ENCODE measurements around the gene LECT2. TPM values are rescaled to one million over a fixed set of nuclear protein-coding genes. Genes with fewer than 3 reads are reported as not detected.

LECT2 gene
- total RNA-seq, 1 donor from 2014 or later: not detected

DNA sequence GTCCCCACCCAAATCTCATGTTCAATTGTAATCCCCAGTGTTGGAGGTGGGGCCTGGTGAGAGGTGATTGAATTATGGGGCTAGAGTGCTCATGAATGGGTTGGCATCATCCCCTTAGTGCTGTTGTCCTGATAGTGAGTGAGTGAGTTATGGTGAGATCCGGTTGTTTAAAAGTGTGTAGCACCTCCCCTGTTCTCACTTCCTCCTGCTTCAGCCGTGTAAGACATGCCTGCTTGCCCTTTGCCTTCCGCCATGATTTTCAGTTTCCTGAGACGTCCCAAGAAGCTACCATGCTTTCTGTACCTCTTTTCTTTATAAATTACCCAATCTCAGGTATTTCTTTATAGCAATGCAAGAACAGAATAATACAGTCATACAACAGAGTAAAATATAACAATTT, 742 bp upstream of the LECT2 start:
- H3K4me1 Mint-ChIP-seq (ENCODE audit: low read depth, unreplicated experiment): no peaks in the 10 kb centered on the region
- TF ChIP-seq, protein P1, sequence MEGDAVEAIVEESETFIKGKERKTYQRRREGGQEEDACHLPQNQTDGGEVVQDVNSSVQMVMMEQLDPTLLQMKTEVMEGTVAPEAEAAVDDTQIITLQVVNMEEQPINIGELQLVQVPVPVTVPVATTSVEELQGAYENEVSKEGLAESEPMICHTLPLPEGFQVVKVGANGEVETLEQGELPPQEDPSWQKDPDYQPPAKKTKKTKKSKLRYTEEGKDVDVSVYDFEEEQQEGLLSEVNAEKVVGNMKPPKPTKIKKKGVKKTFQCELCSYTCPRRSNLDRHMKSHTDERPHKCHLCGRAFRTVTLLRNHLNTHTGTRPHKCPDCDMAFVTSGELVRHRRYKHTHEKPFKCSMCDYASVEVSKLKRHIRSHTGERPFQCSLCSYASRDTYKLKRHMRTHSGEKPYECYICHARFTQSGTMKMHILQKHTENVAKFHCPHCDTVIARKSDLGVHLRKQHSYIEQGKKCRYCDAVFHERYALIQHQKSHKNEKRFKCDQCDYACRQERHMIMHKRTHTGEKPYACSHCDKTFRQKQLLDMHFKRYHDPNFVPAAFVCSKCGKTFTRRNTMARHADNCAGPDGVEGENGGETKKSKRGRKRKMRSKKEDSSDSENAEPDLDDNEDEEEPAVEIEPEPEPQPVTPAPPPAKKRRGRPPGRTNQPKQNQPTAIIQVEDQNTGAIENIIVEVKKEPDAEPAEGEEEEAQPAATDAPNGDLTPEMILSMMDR (IDR thresholded peaks at IDR 0.05; ENCODE audit: partially characterized antibody, unreplicated experiment): no peak
- H3K27ac Mint-ChIP-seq (ENCODE audit: unreplicated experiment): no peak overlapping the region
- H3K36me3 Mint-ChIP-seq (ENCODE audit: unreplicated experiment): no peaks in the 10 kb centered on the region
- H3K9me3 Mint-ChIP-seq (ENCODE audit: unreplicated experiment): no peaks in the 10 kb centered on the region
- no peaks in the 10 kb centered on the region for H3K27me3 Mint-ChIP-seq (ENCODE audit: unreplicated experiment)
- H3K4me3 Mint-ChIP-seq (ENCODE audit: unreplicated experiment): no peak overlapping the region
- no peak for DNase-seq

DNA sequence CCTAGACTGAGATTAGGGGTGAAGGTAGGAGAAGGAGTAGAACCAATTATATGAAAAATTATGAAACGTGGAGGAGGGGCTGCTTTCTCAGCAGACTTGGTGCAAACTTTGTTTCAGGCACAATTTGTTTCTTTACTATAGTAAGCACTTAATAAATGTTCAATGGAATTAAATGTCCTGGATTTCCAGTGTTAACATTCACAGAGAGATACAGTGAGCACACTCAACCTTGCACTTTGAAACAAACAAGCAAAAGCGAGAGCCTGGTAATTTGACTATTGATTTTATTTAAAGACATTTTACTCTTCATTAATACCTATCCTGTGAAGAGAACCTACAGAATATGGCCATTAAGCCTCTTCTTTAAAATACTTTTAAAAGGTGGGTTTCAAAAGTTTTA, 933 bp downstream of the LECT2 start:
- no peaks in the 10 kb centered on the region for H3K4me1 Mint-ChIP-seq (ENCODE audit: low read depth, unreplicated experiment)
- DNase-seq: no peak
- no peaks in the 10 kb centered on the region for H3K9me3 Mint-ChIP-seq (ENCODE audit: unreplicated experiment)
- no peaks in the 10 kb centered on the region for H3K27me3 Mint-ChIP-seq (ENCODE audit: unreplicated experiment)
- H3K27ac Mint-ChIP-seq (ENCODE audit: unreplicated experiment): no peak overlapping the region
- H3K4me3 Mint-ChIP-seq (ENCODE audit: unreplicated experiment): no peak overlapping the region
- TF ChIP-seq, protein P1 (IDR thresholded peaks at IDR 0.05; ENCODE audit: partially characterized antibody, unreplicated experiment): no peak
- no peaks in the 10 kb centered on the region for H3K36me3 Mint-ChIP-seq (ENCODE audit: unreplicated experiment)

- TF ChIP-seq, protein P1 (IDR thresholded peaks at IDR 0.05; ENCODE audit: partially characterized antibody, unreplicated experiment): no peak
- H3K4me1 Mint-ChIP-seq (ENCODE audit: low read depth, unreplicated experiment): no peaks in the 10 kb centered on the region
Observed at GRCh38 chr5:135952683-135953082, 2.1 kb downstream of the LECT2 start.

DNA sequence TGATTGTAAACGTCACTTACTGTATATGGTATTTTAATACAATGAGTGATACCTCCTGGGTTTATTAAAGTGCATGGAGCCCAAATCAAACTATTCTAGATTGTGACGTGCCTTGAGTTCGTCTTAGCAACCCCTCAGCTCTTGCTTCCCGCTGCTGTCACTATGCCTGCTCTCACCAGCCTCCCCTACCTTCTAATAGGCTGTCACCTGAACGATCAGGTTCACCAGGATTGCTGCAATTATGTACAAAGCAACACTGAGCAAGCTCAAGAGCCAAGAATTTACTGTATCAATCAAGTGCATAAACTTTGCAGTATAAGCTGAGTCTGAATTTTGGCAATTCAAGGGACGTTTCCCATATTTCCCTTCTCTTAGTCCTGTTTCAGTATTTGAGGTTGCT, 3.0 kb downstream of the LECT2 start:
- H3K27me3 Mint-ChIP-seq (ENCODE audit: unreplicated experiment): no peaks in the 10 kb centered on the region
- no peak for DNase-seq
- TF ChIP-seq, protein P1 (IDR thresholded peaks at IDR 0.05; ENCODE audit: partially characterized antibody, unreplicated experiment): no peak
- H3K4me3 Mint-ChIP-seq (ENCODE audit: unreplicated experiment): no peak overlapping the region
- no peaks in the 10 kb centered on the region for H3K36me3 Mint-ChIP-seq (ENCODE audit: unreplicated experiment)
- no peak overlapping the region for H3K27ac Mint-ChIP-seq (ENCODE audit: unreplicated experiment)
- H3K9me3 Mint-ChIP-seq (ENCODE audit: unreplicated experiment): no peaks in the 10 kb centered on the region
- no peaks in the 10 kb centered on the region for H3K4me1 Mint-ChIP-seq (ENCODE audit: low read depth, unreplicated experiment)

More at GRCh38 chr5:135952683-135953082, 2.1 kb downstream of the LECT2 start:
- no peak overlapping the region for H3K4me3 Mint-ChIP-seq (ENCODE audit: unreplicated experiment)
- no peak overlapping the region for H3K27ac Mint-ChIP-seq (ENCODE audit: unreplicated experiment)
- H3K27me3 Mint-ChIP-seq (ENCODE audit: unreplicated experiment): no peaks in the 10 kb centered on the region
- DNase-seq: no peak
- H3K36me3 Mint-ChIP-seq (ENCODE audit: unreplicated experiment): no peaks in the 10 kb centered on the region
- H3K9me3 Mint-ChIP-seq (ENCODE audit: unreplicated experiment): no peaks in the 10 kb centered on the region

DNA sequence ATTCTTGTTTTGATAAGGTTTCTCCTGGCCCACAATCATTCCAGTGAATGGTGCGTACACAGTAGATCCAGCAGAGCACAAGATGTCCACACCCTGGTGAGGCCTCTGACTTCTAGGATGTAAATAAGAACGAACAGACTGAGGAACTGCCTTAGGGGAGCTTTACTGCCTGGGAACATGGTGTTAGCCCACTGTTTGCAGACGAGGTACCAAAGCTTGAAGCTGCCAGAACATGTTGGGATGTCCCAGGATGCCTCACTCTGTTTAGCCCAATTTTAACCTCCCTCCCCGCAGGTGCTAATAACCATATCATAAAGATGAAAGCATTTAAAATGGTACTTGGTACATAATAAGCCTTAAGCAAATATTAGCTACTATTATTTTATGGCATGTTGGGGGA, 3.5 kb downstream of the LECT2 start:
- Mint-ChIP-seq H3K9me3 (ENCODE audit: unreplicated experiment) (no peaks in the 10 kb centered on the region), H3K27me3 (ENCODE audit: unreplicated experiment) (no peaks in the 10 kb centered on the region), H3K4me1 (ENCODE audit: low read depth, unreplicated experiment) (no peaks in the 10 kb centered on the region), H3K4me3 (ENCODE audit: unreplicated experiment) (no peak overlapping the region), H3K27ac (ENCODE audit: unreplicated experiment) (no peak overlapping the region), H3K36me3 (ENCODE audit: unreplicated experiment) (no peaks in the 10 kb centered on the region)
- no peak for DNase-seq
- TF ChIP-seq, protein P1 (IDR thresholded peaks at IDR 0.05; ENCODE audit: partially characterized antibody, unreplicated experiment): no peak
